Endometrial microvascular endothelial cells (primary cell): Measurements from ENCODE around the gene PRKCZ. TPM values are rescaled to one million over a fixed set of nuclear protein-coding genes. Genes with fewer than 3 reads are reported as not detected.

Source experiments
- in situ Hi-C: cut with HindIII; loops from 2 replicates; pipeline ENCODE4 v1.10.0; 2017; ENCODE audit warnings: low sequenced_read_pairs, low pct_unique_long_range_greater_than_20kb; ENCODE audit errors: inconsistent ontology term
- total RNA-seq: library from RNA; depleted of rRNA; stranded (reverse); fragments of >200 nt; gene quantifications from one replicate; pipeline ENCODE4 v1.2.3, GENCODE V29; 2015; ENCODE audit errors: inconsistent ontology term

Gene PRKCZ
- total RNA-seq, 1 donor from 2014 or later, result 3.6 TPM

GRCh38 chr1:2042830-2043773 lies 7.1 kb upstream of the PRKCZ start:
- in situ Hi-C loops, result no loop called here

- in situ Hi-C loops, result no loop called here
Measured at GRCh38 chr1:2043886-2044285, 6.3 kb upstream of the PRKCZ start.

- in situ Hi-C loops, result no loop called here
Measured at GRCh38 chr1:2044510-2045319, 5.5 kb upstream of the PRKCZ start.

GRCh38 chr1:2045468-2046173 lies 4.6 kb upstream of the PRKCZ start:
- in situ Hi-C loops, result no loop called here

GRCh38 chr1:2046174-2046917 lies 3.9 kb upstream of the PRKCZ start:
- in situ Hi-C loops, result no loop called here

DNA sequence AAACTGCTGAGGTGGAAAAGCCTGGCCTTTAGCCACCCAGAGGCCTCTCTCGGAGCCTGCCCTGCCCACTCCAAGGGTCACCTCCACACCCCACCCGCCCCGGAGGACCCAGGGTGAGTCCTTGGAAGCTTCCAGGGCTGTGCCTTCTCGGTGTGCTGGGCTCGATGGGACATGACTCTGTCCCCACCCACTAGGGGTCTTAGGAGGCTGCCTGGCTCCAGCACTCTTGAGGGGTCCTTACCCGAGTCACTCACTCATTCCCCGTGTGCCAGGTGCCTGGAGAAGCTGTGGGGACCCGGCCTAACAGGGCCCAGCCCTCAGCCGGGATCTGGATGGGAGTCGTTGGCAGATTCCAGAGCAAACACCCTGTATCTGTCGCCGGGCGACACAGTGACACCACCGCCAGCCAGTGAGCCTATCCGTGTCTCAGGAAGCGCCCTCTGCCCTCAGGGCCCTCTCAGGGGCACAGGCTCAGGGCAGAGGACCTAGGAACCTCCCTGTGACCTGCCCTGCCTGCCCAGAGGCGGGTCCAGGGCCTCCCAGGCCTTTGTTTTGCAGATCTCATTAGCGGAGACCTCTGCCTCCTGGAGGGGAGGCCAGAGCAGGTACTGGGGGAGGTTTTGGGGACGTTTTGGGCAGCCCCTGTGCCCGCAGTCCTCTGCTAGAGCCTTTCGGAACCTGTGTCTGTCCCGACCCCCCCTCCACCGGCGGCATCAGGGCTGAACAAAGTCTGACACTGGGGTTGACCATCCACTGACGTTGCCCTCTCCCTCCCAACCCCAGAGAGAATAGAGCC lies 3.1 kb upstream of the PRKCZ start:
- in situ Hi-C loops, result no loop called here

DNA sequence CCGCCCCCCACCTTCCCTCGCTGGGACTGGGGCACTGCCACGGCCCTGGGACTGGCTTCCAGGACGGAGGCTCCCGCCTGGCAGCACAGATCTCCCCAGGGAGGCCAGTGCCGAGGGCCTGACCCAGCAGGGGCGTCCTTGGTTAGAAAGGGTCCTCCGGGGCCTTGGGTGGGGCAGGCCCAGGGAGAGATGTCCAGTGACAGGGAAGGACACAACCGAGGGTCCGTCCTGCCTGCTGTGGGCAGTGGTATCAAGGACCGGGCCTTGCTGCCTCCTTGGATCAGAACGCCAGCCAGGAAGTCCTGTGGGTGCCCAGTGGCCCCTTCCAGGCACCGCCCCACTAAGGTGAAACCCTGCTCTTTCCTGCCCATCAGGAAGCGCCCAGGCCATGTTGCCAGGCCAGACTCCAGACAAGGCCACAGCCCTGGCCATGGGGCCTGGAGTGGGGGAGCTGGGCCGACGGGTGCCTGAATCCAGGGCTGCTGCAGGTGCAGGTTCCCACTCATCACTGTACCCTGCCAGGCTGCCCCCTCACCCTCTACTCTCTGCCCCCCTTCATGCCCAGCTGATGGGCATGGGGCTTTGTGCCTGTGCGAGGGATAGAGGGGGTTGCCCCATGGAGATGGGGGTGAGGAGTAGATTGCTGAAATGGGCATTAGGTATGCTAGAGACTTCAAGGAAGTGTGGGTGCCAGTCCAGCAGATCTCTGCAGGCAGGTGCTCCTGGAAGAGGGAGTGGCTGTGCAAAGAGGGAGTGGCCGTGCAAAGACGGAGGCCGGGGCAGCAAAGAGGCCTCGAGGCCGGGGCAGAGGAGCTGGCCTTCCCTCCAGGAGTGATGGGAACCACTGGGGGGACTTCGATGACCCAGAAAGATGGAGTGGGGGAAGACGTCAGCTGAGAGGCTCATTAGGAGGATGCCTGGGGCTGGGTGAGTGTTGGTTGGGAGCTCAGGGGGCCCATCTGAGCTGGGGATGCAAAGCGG lies 2.2 kb upstream of the PRKCZ start:
- in situ Hi-C loops, result no loop called here

- in situ Hi-C loops, result no loop called here
Measured at GRCh38 chr1:2049225-2049717, 940 bp upstream of the PRKCZ start.

- in situ Hi-C loops, result no loop called here
Measured at GRCh38 chr1:2050461-2050792, 216 bp downstream of the PRKCZ start.

- in situ Hi-C loops, result no loop called here
Measured at GRCh38 chr1:2050793-2051682, 827 bp downstream of the PRKCZ start.

GRCh38 chr1:2052054-2052679 lies 2.0 kb downstream of the PRKCZ start:
- in situ Hi-C loops, result no loop called here

GRCh38 chr1:2052756-2053155 lies 2.5 kb downstream of the PRKCZ start:
- in situ Hi-C loops, result no loop called here

GRCh38 chr1:2053217-2053616 lies 3.0 kb downstream of the PRKCZ start:
- in situ Hi-C loops, result no loop called here

- in situ Hi-C loops, result no loop called here
Measured at GRCh38 chr1:2053784-2054376, 3.7 kb downstream of the PRKCZ start.

- in situ Hi-C loops, result no loop called here
Measured at GRCh38 chr1:2054560-2054959, 4.3 kb downstream of the PRKCZ start.
